GM08714 (cell line): ENCODE measurements around the gene ARPC5.
"Not testable (repeated sequence)": the region's sequence is repeated elsewhere in the genome, so short reads cannot be mapped to it uniquely, and the experiment has no call there.

ENCODE experiments used
- H3K4me3 ChIP-seq: fragments of 200-500 bp; sonication (Bioruptor generic); 2 replicates; pipeline ENCODE4 v1.5.1; 2014; ENCODE audit warnings: mild to moderate bottlenecking, low read length, inconsistent platforms
- ZNF274 ChIP-seq: IDR thresholded peaks from 2 replicates; pipeline ENCODE4 v1.6.1; 2012; ENCODE audit warnings: mild to moderate bottlenecking, low read depth, low read length

ARPC5 gene

GRCh38 chr1:183634429-183635065 is 1.0 kb downstream of the ARPC5 start:
- TF ChIP-seq ZNF274, result no peak
- H3K4me3 ChIP-seq, result peak overlapping the region; percentile 99

- H3K4me3 ChIP-seq, result peak overlapping the region; percentile 99; the same call in 1 of the 2 replicates
- no peak for TF ChIP-seq ZNF274
These were observed 1.8 kb downstream of the ARPC5 start for GRCh38 chr1:183633676-183634343.

- H3K4me3 ChIP-seq, result peak overlapping the region; percentile 99
- TF ChIP-seq ZNF274, result no peak
These were observed 2.6 kb downstream of the ARPC5 start for GRCh38 chr1:183632964-183633363.

- peak overlapping the region; percentile 99; the same call in 1 of the 2 replicates for H3K4me3 ChIP-seq
- no peak for TF ChIP-seq ZNF274
These were observed 3.5 kb downstream of the ARPC5 start for GRCh38 chr1:183632114-183632513.

GRCh38 chr1:183630748-183631147 is 4.8 kb downstream of the ARPC5 start:
- TF ChIP-seq ZNF274, result no peak
- H3K4me3 ChIP-seq, result no peak overlapping the region; the same call in 1 of the 2 replicates

GRCh38 chr1:183628537-183628936 is 7.0 kb downstream of the ARPC5 start:
- H3K4me3 ChIP-seq, result no peak overlapping the region
- TF ChIP-seq ZNF274, result no peak

GRCh38 chr1:183626236-183626635 is 9.3 kb downstream of the ARPC5 start:
- not testable (repeated sequence) for H3K4me3 ChIP-seq

GRCh38 chr1:183622884-183623785 is 12.4 kb downstream of the ARPC5 start:
- no peak for TF ChIP-seq ZNF274
- H3K4me3 ChIP-seq, result no peak overlapping the region

GRCh38 chr1:183622013-183622412 is 13.6 kb downstream of the ARPC5 start:
- no peak for TF ChIP-seq ZNF274
- H3K4me3 ChIP-seq, result no peak overlapping the region

- H3K4me3 ChIP-seq, result no peak overlapping the region
- TF ChIP-seq ZNF274, result no peak
These were observed 15.3 kb downstream of the ARPC5 start for GRCh38 chr1:183620311-183620710.

- no peak for TF ChIP-seq ZNF274
- no peak overlapping the region for H3K4me3 ChIP-seq
These were observed 15.8 kb downstream of the ARPC5 start for GRCh38 chr1:183619781-183620180.

- not testable (repeated sequence) for H3K4me3 ChIP-seq
These were observed 17.4 kb downstream of the ARPC5 start for GRCh38 chr1:183618202-183618601.

- not testable (repeated sequence) for H3K4me3 ChIP-seq
These were observed 22.6 kb downstream of the ARPC5 start for GRCh38 chr1:183612975-183613374.

GRCh38 chr1:183612407-183612806 is 23.2 kb downstream of the ARPC5 start:
- no peak for TF ChIP-seq ZNF274
- no peak overlapping the region for H3K4me3 ChIP-seq

- no peak for TF ChIP-seq ZNF274
- no peak overlapping the region for H3K4me3 ChIP-seq
These were observed 24.6 kb downstream of the ARPC5 start for GRCh38 chr1:183611021-183611420.
